Kasumi-1 (cell line): Measurements from ENCODE around the gene CDC42EP4.

ENCODE experiments used
- DNase-seq, 2 experiments: peaks; one replicate each; lab custom pipeline; 2025; lab: John Stamatoyannopoulos, UW

CDC42EP4 gene

GRCh38 chr17:73250851-73251640, 60.8 kb downstream of the CDC42EP4 start:
- no peak for DNase-seq

- DNase-seq = no peak
These were observed 62.1 kb downstream of the CDC42EP4 start for GRCh38 chr17:73249700-73250099.

GRCh38 chr17:73248532-73248931, 63.3 kb downstream of the CDC42EP4 start:
- no peak for DNase-seq

GRCh38 chr17:73247726-73248125, 64.1 kb downstream of the CDC42EP4 start:
- DNase-seq = no peak

GRCh38 chr17:73240561-73240960, 71.2 kb downstream of the CDC42EP4 start:
- no peak for DNase-seq

GRCh38 chr17:73237714-73238113, 74.1 kb downstream of the CDC42EP4 start:
- DNase-seq = no peak

- DNase-seq = no peak
These were observed 77.1 kb downstream of the CDC42EP4 start for GRCh38 chr17:73234736-73235135.
